Trophoblast cell (in vitro differentiated cells and primary cell): ENCODE results near the gene NOS1AP.

Source experiments
- DNase-seq, 2 donors: peaks; one replicate each; pipeline ENCODE4 v3.0.0-alpha.2; 2016
- H2AFZ ChIP-seq: 2 replicates; pipeline ENCODE4 v1.6.1; 2013; ENCODE audit warnings: low read length, moderate library complexity, mild to moderate bottlenecking; ENCODE audit not compliant: insufficient read depth, poor library complexity
- H2AK5ac ChIP-seq: 2 replicates; pipeline ENCODE4 v1.6.1; 2013; ENCODE audit warnings: mild to moderate bottlenecking, low read length
- H2BK120ac ChIP-seq: 2 replicates; pipeline ENCODE4 v1.6.1; 2013; ENCODE audit warnings: low read length, mild to moderate bottlenecking, moderate library complexity; ENCODE audit not compliant: insufficient read depth, poor library complexity
- H2BK12ac ChIP-seq: 2 replicates; pipeline ENCODE4 v1.6.1; 2013; ENCODE audit warnings: mild to moderate bottlenecking, low read length, moderate library complexity
- H2BK5ac ChIP-seq: 2 replicates; pipeline ENCODE4 v1.6.1; 2013; ENCODE audit warnings: low read length, low read depth, moderate library complexity, mild to moderate bottlenecking; ENCODE audit not compliant: poor library complexity
- H3K14ac ChIP-seq: 2 replicates; pipeline ENCODE4 v1.6.1; 2013; ENCODE audit warnings: mild to moderate bottlenecking, low read length
- H3K18ac ChIP-seq: 2 replicates; pipeline ENCODE4 v1.6.1; 2013; ENCODE audit warnings: mild to moderate bottlenecking, low read length
- H3K23ac ChIP-seq: 2 replicates; pipeline ENCODE4 v1.6.1; 2013; ENCODE audit warnings: low read length
- H3K27ac ChIP-seq: 2 replicates; pipeline ENCODE4 v1.5.1; 2013; ENCODE audit warnings: low read depth, mild to moderate bottlenecking, inconsistent platforms, low read length, moderate library complexity
- H3K27me3 ChIP-seq: 2 replicates; pipeline ENCODE4 v1.6.1; 2013; ENCODE audit warnings: inconsistent platforms, mild to moderate bottlenecking, low read length, moderate library complexity; ENCODE audit not compliant: insufficient read depth
- H3K36me3 ChIP-seq, 2 experiments: 1 replicate in 1 of 2; 2 replicates in 1 of 2; pipeline ENCODE4 v1.6.1; 2013; ENCODE audit warnings: low read length in 2 of 2, mild to moderate bottlenecking in 2 of 2, moderate library complexity in 1 of 2; ENCODE audit not compliant: insufficient read depth in 2 of 2, control insufficient read depth in 1 of 2
- H3K4ac ChIP-seq: 2 replicates; pipeline ENCODE4 v1.6.1; 2013; ENCODE audit warnings: low read depth, mild to moderate bottlenecking, low read length, moderate library complexity
- H3K4me1 ChIP-seq, 2 experiments: 1 replicate in 1 of 2; 2 replicates in 1 of 2; pipeline ENCODE4 v1.6.1; 2013; ENCODE audit warnings: low read length in 2 of 2, mild to moderate bottlenecking in 2 of 2, moderate library complexity in 1 of 2; ENCODE audit not compliant: insufficient read depth in 2 of 2, control insufficient read depth in 1 of 2
- H3K4me2 ChIP-seq: 2 replicates; pipeline ENCODE4 v1.6.1; 2013; ENCODE audit warnings: inconsistent platforms, mild to moderate bottlenecking, low read length, moderate library complexity
- H3K4me3 ChIP-seq: 2 replicates; pipeline ENCODE4 v1.5.1; 2013; ENCODE audit warnings: mild to moderate bottlenecking, low read depth, low read length, inconsistent platforms
- H3K79me1 ChIP-seq: one replicate; pipeline ENCODE4 v1.6.1; 2013; ENCODE audit warnings: low read length
- H3K79me2 ChIP-seq: 2 replicates; pipeline ENCODE4 v1.6.1; 2013; ENCODE audit warnings: low read length, mild to moderate bottlenecking; ENCODE audit not compliant: control insufficient read depth, insufficient read depth, poor library complexity
- H3K9ac ChIP-seq: 2 replicates; pipeline ENCODE4 v1.6.1; 2013; ENCODE audit warnings: mild to moderate bottlenecking, low read length
- H3K9me3 ChIP-seq: 2 replicates; pipeline ENCODE4 v1.6.1; 2013; ENCODE audit warnings: low read depth, mild to moderate bottlenecking, control low read depth, inconsistent platforms, low read length; ENCODE audit not compliant: insufficient read depth
- H4K12ac ChIP-seq: 2 replicates; pipeline ENCODE4 v1.6.1; 2013; ENCODE audit warnings: low read depth, mild to moderate bottlenecking, low read length, moderate library complexity
- H4K8ac ChIP-seq: 2 replicates; pipeline ENCODE4 v1.6.1; 2013; ENCODE audit warnings: low read depth, mild to moderate bottlenecking, low read length, moderate library complexity
- H4K91ac ChIP-seq: one replicate; pipeline ENCODE4 v1.6.1; 2013; ENCODE audit warnings: low read depth, mild to moderate bottlenecking, low read length, moderate library complexity
- WGBS: extraction: QIAGEN DNeasy Blood & Tissue Kit; methylation state at CpG from one replicate; pipeline ENCODE4 v1.1.7; 2013; ENCODE audit warnings: missing lambda C conversion rate; ENCODE audit not compliant: insufficient read length, insufficient coverage; ENCODE audit errors: extremely low coverage; 5-methylcytosine and 5-hydroxymethylcytosine counted together

The NOS1AP gene

DNA sequence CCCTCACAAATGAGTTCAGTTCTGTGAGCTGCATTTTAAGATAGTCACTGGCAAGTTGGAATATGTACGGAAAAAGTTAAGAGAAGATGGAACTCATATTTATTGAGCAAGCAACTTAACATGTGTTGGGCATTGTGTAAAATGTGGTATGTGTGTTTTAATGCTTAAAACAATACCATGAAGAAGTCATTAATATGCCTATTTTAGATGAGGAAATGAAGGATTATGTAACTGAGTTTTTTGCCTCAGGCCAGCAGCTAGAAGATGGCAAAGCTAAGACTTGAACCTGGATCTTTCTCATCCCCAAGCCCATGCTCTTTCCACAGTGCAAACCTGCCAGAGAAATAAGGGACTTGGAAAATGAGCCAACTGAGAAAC lies 258.3 kb downstream of the NOS1AP start:
- no peak overlapping the region for H3K4me3 ChIP-seq
- H2BK120ac ChIP-seq: no peak overlapping the region
- H4K91ac ChIP-seq: no peak overlapping the region
- no peak overlapping the region for H3K4ac ChIP-seq
- H3K79me2 ChIP-seq: no peaks in the 10 kb centered on the region
- H3K9me3 ChIP-seq: peaks cover 2% of the 10 kb centered on the region
- H3K4me2 ChIP-seq: no peak overlapping the region
- H3K14ac ChIP-seq: no peak overlapping the region
- no peaks in the 10 kb centered on the region for H3K4me1 ChIP-seq
- no CpG with 5 or more reads among the region's 1 CpG for WGBS
- no peak overlapping the region for H4K8ac ChIP-seq
- H3K23ac ChIP-seq: no peak overlapping the region
- H3K27me3 ChIP-seq: no peaks in the 10 kb centered on the region
- H2BK5ac ChIP-seq: no peak overlapping the region
- no peak for DNase-seq
- no peak overlapping the region for H2AFZ ChIP-seq
- H3K27ac ChIP-seq: no peak overlapping the region
- no peaks in the 10 kb centered on the region for H3K79me1 ChIP-seq
- no peaks in the 10 kb centered on the region for H3K36me3 ChIP-seq
- no peak overlapping the region for H3K9ac ChIP-seq
- H3K18ac ChIP-seq: no peak overlapping the region
- H2BK12ac ChIP-seq: no peak overlapping the region
- H2AK5ac ChIP-seq: no peak overlapping the region
- H4K12ac ChIP-seq: no peak overlapping the region

DNA sequence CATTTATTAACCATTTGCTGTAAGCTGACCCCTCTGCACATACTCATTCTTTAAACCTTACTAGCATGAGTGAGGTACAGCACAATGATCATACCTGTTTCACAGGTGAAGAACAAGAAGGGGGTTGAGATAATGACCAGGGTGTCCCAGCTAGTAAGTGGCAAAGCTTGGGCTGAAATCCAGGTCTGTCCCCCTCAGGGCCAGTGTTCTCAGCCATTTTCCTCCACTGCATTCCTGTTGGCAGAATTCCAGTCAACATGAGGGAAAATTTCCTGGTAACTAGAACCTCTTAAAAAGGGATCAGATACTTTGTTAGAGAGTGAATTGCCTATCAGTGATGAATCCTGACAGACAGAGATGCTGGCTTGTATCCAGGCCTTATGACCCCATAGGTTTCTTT lies 259.0 kb downstream of the NOS1AP start:
- Histone ChIP-seq H3K23ac (no peak overlapping the region), H3K4me3 (no peak overlapping the region), H3K18ac (no peak overlapping the region), H3K9me3 (peaks cover 2% of the 10 kb centered on the region), H3K36me3 (no peaks in the 10 kb centered on the region), H2BK120ac (no peak overlapping the region), H2BK12ac (no peak overlapping the region), H4K8ac (no peak overlapping the region), H3K4me1 (no peaks in the 10 kb centered on the region), H3K79me1 (no peaks in the 10 kb centered on the region), H3K27me3 (no peaks in the 10 kb centered on the region), H4K12ac (no peak overlapping the region), H2AFZ (no peak overlapping the region), H3K9ac (no peak overlapping the region), H3K14ac (no peak overlapping the region), H3K27ac (no peak overlapping the region), H3K79me2 (no peaks in the 10 kb centered on the region), H2BK5ac (no peak overlapping the region), H3K4ac (no peak overlapping the region), H2AK5ac (no peak overlapping the region), H3K4me2 (no peak overlapping the region), H4K91ac (no peak overlapping the region)
- no peak for DNase-seq

DNA sequence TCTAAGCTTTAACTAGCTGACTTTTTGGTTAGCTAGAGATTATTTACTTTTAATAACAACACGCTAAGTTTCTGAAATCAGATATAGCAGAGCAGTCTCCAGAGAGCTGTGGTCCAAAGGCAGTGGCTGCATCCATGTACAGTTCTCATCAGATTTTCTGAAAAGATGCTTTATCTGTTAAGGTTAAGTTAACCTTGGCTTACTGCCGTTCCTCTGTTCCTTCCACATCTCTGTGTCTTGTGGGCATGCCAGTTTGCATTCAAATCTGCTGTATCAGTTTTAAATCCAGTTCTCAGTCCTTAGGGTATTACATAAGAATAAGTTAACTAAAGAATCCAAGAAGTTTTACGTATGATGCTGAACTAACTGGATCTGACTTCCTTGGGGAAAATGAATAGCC lies 260.3 kb downstream of the NOS1AP start:
- Histone ChIP-seq H3K18ac (no peak overlapping the region), H2AK5ac (no peak overlapping the region), H2BK12ac (no peak overlapping the region), H3K4me3 (no peak overlapping the region), H3K79me1 (no peaks in the 10 kb centered on the region), H2BK120ac (no peak overlapping the region), H3K27ac (no peak overlapping the region), H3K36me3 (no peaks in the 10 kb centered on the region), H2AFZ (no peak overlapping the region), H2BK5ac (no peak overlapping the region), H3K79me2 (no peaks in the 10 kb centered on the region), H3K4me1 (no peaks in the 10 kb centered on the region), H3K9me3 (peaks cover 2% of the 10 kb centered on the region), H3K23ac (no peak overlapping the region), H3K4me2 (no peak overlapping the region), H4K12ac (no peak overlapping the region), H3K27me3 (no peaks in the 10 kb centered on the region), H3K4ac (no peak overlapping the region), H3K9ac (no peak overlapping the region), H3K14ac (no peak overlapping the region), H4K91ac (no peak overlapping the region), H4K8ac (no peak overlapping the region)
- no CpG with 5 or more reads among the region's 3 CpGs for WGBS
- DNase-seq: no peak

DNA sequence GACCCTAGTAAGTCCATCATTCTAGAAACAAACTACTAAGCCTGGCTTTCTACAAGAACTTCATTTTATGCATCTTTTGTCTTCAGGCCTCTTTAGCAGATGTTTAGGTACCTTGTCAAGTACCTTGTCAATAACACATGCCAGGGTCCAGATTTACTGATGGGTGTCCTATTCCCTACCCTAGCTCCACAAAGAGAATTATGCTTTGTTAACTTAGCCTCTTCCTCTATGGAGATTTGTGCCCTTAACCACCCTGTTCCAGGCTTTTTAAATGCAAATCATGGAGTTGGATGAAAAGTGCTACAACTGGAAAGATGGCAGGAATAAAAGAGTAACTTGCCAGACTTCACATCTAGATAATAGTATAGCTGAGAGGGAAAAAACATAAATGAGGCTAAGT lies 264.5 kb downstream of the NOS1AP start:
- Histone ChIP-seq H3K36me3 (no peaks in the 10 kb centered on the region), H4K12ac (no peak overlapping the region), H3K4ac (no peak overlapping the region)

DNA sequence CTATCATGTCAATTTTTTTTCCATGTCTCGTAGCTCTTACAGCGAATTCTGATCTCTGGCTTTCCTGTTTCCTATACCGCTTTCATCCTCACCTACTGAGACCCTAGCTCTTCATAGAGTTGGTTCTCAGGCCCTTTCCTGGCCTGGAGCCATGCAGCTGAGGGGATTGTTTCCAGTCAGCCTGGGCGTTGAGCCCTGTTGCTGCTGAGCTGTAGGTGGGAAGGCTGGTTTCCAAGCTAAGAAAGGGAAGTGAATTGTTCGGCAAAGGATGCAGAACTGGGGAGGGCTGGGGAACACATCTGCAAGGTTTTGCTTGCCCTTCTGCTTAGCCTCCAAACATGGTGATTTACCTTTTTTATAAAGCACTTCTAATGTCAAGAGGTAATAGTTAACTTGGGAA lies 265.6 kb downstream of the NOS1AP start:
- Histone ChIP-seq H3K79me1 (no peaks in the 10 kb centered on the region), H2BK120ac (no peak overlapping the region), H4K12ac (no peak overlapping the region), H4K8ac (no peak overlapping the region), H3K36me3 (no peaks in the 10 kb centered on the region), H3K14ac (no peak overlapping the region), H3K4me3 (no peak overlapping the region), H2BK5ac (no peak overlapping the region), H3K4me2 (no peak overlapping the region), H3K79me2 (no peaks in the 10 kb centered on the region), H2AFZ (no peak overlapping the region), H3K27ac (no peak overlapping the region), H3K9me3 (no peaks in the 10 kb centered on the region), H2AK5ac (no peak overlapping the region), H3K4me1 (no peaks in the 10 kb centered on the region), H3K23ac (no peak overlapping the region), H3K18ac (no peak overlapping the region), H2BK12ac (no peak overlapping the region), H3K9ac (no peak overlapping the region), H3K4ac (no peak overlapping the region), H4K91ac (no peak overlapping the region), H3K27me3 (no peaks in the 10 kb centered on the region)
- DNase-seq: no peak
- WGBS: no CpG with 5 or more reads among the region's 5 CpGs

More for the DNA sequence above, 264.5 kb downstream of the NOS1AP start:
- Histone ChIP-seq H3K23ac (no peak overlapping the region), H2BK12ac (no peak overlapping the region), H3K27ac (no peak overlapping the region), H3K4me1 (no peaks in the 10 kb centered on the region), H3K14ac (no peak overlapping the region), H3K4me3 (no peak overlapping the region), H2BK5ac (no peak overlapping the region), H2BK120ac (no peak overlapping the region), H3K79me1 (no peaks in the 10 kb centered on the region), H3K27me3 (no peaks in the 10 kb centered on the region), H3K9ac (no peak overlapping the region), H3K79me2 (no peaks in the 10 kb centered on the region), H3K18ac (no peak overlapping the region), H4K8ac (no peak overlapping the region), H2AK5ac (no peak overlapping the region), H3K9me3 (no peaks in the 10 kb centered on the region), H4K91ac (no peak overlapping the region), H3K4me2 (no peak overlapping the region), H2AFZ (no peak overlapping the region)
- no peak for DNase-seq
